GM23338 (cell line): ENCODE data around the gene RNF130. TPM values are rescaled to one million over a fixed set of nuclear protein-coding genes. Genes with fewer than 3 reads are reported as not detected.

ENCODE experiments used
- ATAC-seq: fragments of 200-7000 bp; cut with Tn5 transposase; 3 replicates; pipeline ENCODE4 v1.9.1; 2020
- DNase-seq: peaks from one replicate; pipeline ENCODE4 v3.0.0-alpha.2; 2015; ENCODE audit warnings: low spot score
- H2AFZ ChIP-seq: fragments of 200-600 bp; sonication (generic); 2 replicates; pipeline ENCODE4 v1.8.0; 2016; ENCODE audit warnings: antibody characterized with exemption, mild to moderate bottlenecking, moderate library complexity
- H3F3A ChIP-seq: fragments of 200-600 bp; sonication (generic); replicated peaks from 2 replicates; pipeline ENCODE4 v1.8.0; 2017; ENCODE audit warnings: antibody characterized with exemption, mixed run types, low read depth
- H3K27ac ChIP-seq: fragments of 200-600 bp; sonication (generic); 2 replicates; pipeline ENCODE4 v1.6.1; 2016; ENCODE audit warnings: low read depth
- H3K27me3 ChIP-seq: fragments of 200-600 bp; sonication (generic); 2 replicates; pipeline ENCODE4 v1.8.0; 2016; ENCODE audit warnings: mild to moderate bottlenecking, mixed run types, moderate library complexity; ENCODE audit not compliant: insufficient read depth
- H3K36me3 ChIP-seq: fragments of 200-600 bp; sonication (generic); 2 replicates; pipeline ENCODE4 v1.8.0; 2016; ENCODE audit warnings: mild to moderate bottlenecking; ENCODE audit not compliant: insufficient read depth
- H3K4me1 ChIP-seq: fragments of 200-600 bp; sonication (generic); 2 replicates; pipeline ENCODE4 v1.8.0; 2016; ENCODE audit warnings: mild to moderate bottlenecking, moderate library complexity; ENCODE audit not compliant: insufficient read depth
- H3K4me2 ChIP-seq: fragments of 200-600 bp; sonication (generic); 2 replicates; pipeline ENCODE4 v1.7.1; 2017; ENCODE audit warnings: mixed run types
- H3K4me3 ChIP-seq: fragments of 200-600 bp; sonication (generic); 2 replicates; pipeline ENCODE4 v1.6.1; 2016; ENCODE audit warnings: mixed run types
- H3K79me2 ChIP-seq: fragments of 200-600 bp; sonication (generic); replicated peaks from 2 replicates; pipeline ENCODE4 v1.8.0; 2017; ENCODE audit warnings: mild to moderate bottlenecking; ENCODE audit not compliant: insufficient read depth
- H3K9me2 ChIP-seq: fragments of 200-600 bp; sonication (generic); 2 replicates; pipeline ENCODE4 v1.8.0; 2017; ENCODE audit not compliant: insufficient read depth
- H4K20me1 ChIP-seq: fragments of 200-600 bp; sonication (generic); replicated peaks from 2 replicates; pipeline ENCODE4 v1.8.0; 2017; ENCODE audit warnings: mild to moderate bottlenecking; ENCODE audit not compliant: insufficient read depth
- H3K27ac Mint-ChIP-seq: 2 replicates; pipeline ENCODE4 v1.8.0; 2020; ENCODE audit warnings: inconsistent platforms, mild to moderate bottlenecking, moderate library complexity, mixed read lengths
- H3K27me3 Mint-ChIP-seq: 3 replicates; pipeline ENCODE4 v1.8.0; 2022; ENCODE audit warnings: low read depth, mild to moderate bottlenecking, moderate library complexity, mixed read lengths, inconsistent platforms; ENCODE audit not compliant: insufficient read depth, poor library complexity
- H3K36me3 Mint-ChIP-seq: 3 replicates; pipeline ENCODE4 v1.8.0; 2021; ENCODE audit warnings: low read depth, mild to moderate bottlenecking, inconsistent platforms, moderate library complexity, mixed read lengths
- H3K4me1 Mint-ChIP-seq: 3 replicates; pipeline ENCODE4 v1.8.0; 2020; ENCODE audit warnings: mild to moderate bottlenecking, inconsistent platforms, mixed read lengths
- H3K4me3 Mint-ChIP-seq: 3 replicates; pipeline ENCODE4 v1.8.0; 2021; ENCODE audit warnings: moderate library complexity, mild to moderate bottlenecking, inconsistent platforms, mixed read lengths
- H3K9me3 Mint-ChIP-seq: 3 replicates; pipeline ENCODE4 v1.8.0; 2020; ENCODE audit warnings: moderate library complexity, mild to moderate bottlenecking, inconsistent platforms, mixed read lengths
- CTCF ChIP-seq, 2 experiments: fragments of 200-600 bp in 1 of 2; sonication (generic) in 1 of 2; conservative IDR thresholded peaks; 2 replicates each; pipeline versions ENCODE4 v1.5.1 to v1.6.1; 2016 to 2017; ENCODE audit warnings: antibody characterized with exemption in 2 of 2, low read depth in 2 of 2, mild to moderate bottlenecking in 2 of 2, moderate library complexity in 1 of 2
- EZH2phosphoT487 ChIP-seq: fragments of 200-600 bp; sonication (generic); IDR thresholded peaks from one replicate; pipeline ENCODE4 v1.8.1; 2018; ENCODE audit warnings: antibody characterized with exemption; ENCODE audit not compliant: unreplicated experiment
- NANOG ChIP-seq: IDR thresholded peaks from 2 replicates; pipeline ENCODE4 v1.6.1; 2016; ENCODE audit warnings: antibody characterized with exemption, borderline replicate concordance
- REST ChIP-seq: IDR thresholded peaks from one replicate; pipeline ENCODE4 v1.6.1; 2018; ENCODE audit warnings: antibody characterized with exemption; ENCODE audit not compliant: unreplicated experiment
- STAT1 ChIP-seq: IDR thresholded peaks from one replicate; pipeline ENCODE4 v1.6.1; 2016; ENCODE audit warnings: antibody characterized with exemption; ENCODE audit not compliant: unreplicated experiment
- ZNF331 ChIP-seq: fragments of 250-450 bp; sonication (Bioruptor Pico); IDR thresholded peaks from 2 replicates; pipeline ENCODE4 v1.5.0; 2020; ENCODE audit warnings: low read depth, mild to moderate bottlenecking, moderate library complexity
- polyA plus RNA-seq: library from polyadenylated mRNA; unstranded; fragments of >200 nt; fragmentation: Nextera tagmentation; extraction: Ambion mirVana; gene quantifications from 2 replicates; pipeline ENCODE4 v1.2.1, GENCODE V29; 2016
- total RNA-seq: library from RNA; depleted of rRNA; stranded (reverse); fragments of >200 nt; shearing (Covaris generic); gene quantifications from 2 replicates; pipeline ENCODE4 v1.2.3, GENCODE V29; 2014
- TF ChIP-seq, protein P1 (sequence below): fragments of 250-450 bp; sonication (Bioruptor Pico); IDR thresholded peaks from 2 replicates; pipeline ENCODE4 v1.5.0; 2020; ENCODE audit warnings: mild to moderate bottlenecking, moderate library complexity

The RNF130 gene
- total and polyA plus RNA-seq, 2 experiments from 2014 or later = 60.1 to 97.3 TPM

- TF ChIP-seq, protein P1, sequence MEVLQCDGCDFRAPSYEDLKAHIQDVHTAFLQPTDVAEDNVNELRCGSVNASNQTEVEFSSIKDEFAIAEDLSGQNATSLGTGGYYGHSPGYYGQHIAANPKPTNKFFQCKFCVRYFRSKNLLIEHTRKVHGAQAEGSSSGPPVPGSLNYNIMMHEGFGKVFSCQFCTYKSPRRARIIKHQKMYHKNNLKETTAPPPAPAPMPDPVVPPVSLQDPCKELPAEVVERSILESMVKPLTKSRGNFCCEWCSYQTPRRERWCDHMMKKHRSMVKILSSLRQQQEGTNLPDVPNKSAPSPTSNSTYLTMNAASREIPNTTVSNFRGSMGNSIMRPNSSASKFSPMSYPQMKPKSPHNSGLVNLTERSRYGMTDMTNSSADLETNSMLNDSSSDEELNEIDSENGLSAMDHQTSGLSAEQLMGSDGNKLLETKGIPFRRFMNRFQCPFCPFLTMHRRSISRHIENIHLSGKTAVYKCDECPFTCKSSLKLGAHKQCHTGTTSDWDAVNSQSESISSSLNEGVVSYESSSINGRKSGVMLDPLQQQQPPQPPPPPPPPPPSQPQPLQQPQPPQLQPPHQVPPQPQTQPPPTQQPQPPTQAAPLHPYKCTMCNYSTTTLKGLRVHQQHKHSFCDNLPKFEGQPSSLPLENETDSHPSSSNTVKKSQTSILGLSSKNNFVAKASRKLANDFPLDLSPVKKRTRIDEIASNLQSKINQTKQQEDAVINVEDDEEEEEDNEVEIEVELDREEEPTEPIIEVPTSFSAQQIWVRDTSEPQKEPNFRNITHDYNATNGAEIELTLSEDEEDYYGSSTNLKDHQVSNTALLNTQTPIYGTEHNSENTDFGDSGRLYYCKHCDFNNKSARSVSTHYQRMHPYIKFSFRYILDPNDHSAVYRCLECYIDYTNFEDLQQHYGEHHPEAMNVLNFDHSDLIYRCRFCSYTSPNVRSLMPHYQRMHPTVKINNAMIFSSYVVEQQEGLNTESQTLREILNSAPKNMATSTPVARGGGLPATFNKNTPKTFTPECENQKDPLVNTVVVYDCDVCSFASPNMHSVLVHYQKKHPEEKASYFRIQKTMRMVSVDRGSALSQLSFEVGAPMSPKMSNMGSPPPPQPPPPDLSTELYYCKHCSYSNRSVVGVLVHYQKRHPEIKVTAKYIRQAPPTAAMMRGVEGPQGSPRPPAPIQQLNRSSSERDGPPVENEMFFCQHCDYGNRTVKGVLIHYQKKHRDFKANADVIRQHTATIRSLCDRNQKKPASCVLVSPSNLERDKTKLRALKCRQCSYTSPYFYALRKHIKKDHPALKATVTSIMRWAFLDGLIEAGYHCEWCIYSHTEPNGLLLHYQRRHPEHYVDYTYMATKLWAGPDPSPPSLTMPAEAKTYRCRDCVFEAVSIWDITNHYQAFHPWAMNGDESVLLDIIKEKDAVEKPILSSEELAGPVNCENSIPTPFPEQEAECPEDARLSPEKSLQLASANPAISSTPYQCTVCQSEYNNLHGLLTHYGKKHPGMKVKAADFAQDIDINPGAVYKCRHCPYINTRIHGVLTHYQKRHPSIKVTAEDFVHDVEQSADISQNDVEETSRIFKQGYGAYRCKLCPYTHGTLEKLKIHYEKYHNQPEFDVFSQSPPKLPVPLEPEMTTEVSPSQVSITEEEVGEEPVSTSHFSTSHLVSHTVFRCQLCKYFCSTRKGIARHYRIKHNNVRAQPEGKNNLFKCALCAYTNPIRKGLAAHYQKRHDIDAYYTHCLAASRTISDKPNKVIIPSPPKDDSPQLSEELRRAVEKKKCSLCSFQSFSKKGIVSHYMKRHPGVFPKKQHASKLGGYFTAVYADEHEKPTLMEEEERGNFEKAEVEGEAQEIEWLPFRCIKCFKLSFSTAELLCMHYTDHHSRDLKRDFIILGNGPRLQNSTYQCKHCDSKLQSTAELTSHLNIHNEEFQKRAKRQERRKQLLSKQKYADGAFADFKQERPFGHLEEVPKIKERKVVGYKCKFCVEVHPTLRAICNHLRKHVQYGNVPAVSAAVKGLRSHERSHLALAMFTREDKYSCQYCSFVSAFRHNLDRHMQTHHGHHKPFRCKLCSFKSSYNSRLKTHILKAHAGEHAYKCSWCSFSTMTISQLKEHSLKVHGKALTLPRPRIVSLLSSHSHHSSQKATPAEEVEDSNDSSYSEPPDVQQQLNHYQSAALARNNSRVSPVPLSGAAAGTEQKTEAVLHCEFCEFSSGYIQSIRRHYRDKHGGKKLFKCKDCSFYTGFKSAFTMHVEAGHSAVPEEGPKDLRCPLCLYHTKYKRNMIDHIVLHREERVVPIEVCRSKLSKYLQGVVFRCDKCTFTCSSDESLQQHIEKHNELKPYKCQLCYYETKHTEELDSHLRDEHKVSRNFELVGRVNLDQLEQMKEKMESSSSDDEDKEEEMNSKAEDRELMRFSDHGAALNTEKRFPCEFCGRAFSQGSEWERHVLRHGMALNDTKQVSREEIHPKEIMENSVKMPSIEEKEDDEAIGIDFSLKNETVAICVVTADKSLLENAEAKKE = no peak
- TF ChIP-seq ZNF331 (CRISPR knock-in tag) (no peak), EZH2phosphoT487 (no peak), NANOG (no peak)
These were observed 44.8 kb upstream of the RNF130 start (continued) for GRCh38 chr5:180116077-180116999.

GRCh38 chr5:180115326-180116076 lies 43.9 kb upstream of the RNF130 start:
- ATAC-seq (no peak), DNase-seq (no peak)
- H3K4me1 ChIP-seq = no peaks in the 10 kb centered on the region
- H3K79me2 ChIP-seq = no peaks in the 10 kb centered on the region
- H3K27ac ChIP-seq = no peak overlapping the region
- Mint-ChIP-seq H3K27me3 (peaks cover 6% of the 10 kb centered on the region), H3K9me3 (no peaks in the 10 kb centered on the region; the same call in 2 of the 3 replicates), H3K36me3 (no peaks in the 10 kb centered on the region), H3K4me3 (no peak overlapping the region), H3K27ac (no peak overlapping the region), H3K4me1 (peaks cover 7% of the 10 kb centered on the region)
- H4K20me1 ChIP-seq = no peaks in the 10 kb centered on the region
- no peaks in the 10 kb centered on the region for H3K36me3 ChIP-seq
- no peaks in the 10 kb centered on the region for H3K27me3 ChIP-seq
- no peak overlapping the region for H3K4me3 ChIP-seq
- no peak overlapping the region for H3K4me2 ChIP-seq
- no peak overlapping the region for H2AFZ ChIP-seq
- no peaks in the 10 kb centered on the region for H3K9me2 ChIP-seq
- H3F3A ChIP-seq = no peaks in the 10 kb centered on the region
- no peak for TF ChIP-seq STAT1
- TF ChIP-seq CTCF (conservative IDR thresholded peaks at IDR 0.05; ENCODE audit: low read depth in 2 of 2) = no peak
- no peak for TF ChIP-seq EZH2phosphoT487
- no peak for TF ChIP-seq ZNF331 (CRISPR knock-in tag)
- TF ChIP-seq REST = no peak
